SK-N-SH (cell line): ENCODE results near the gene KLF7. TPM values are rescaled to one million over a fixed set of nuclear protein-coding genes. Genes with fewer than 3 reads are reported as not detected.

Source experiments
- CTCF ChIA-PET: fragments of 300-600, 350-600 bp; formaldehyde crosslinking; extraction: SDS; loops from one replicate; lab custom pipeline; 2021; lab: Yijun Ruan, JAX
- POLR2A ChIA-PET: fragments of 350-600 bp; sonication (Branson Sonifier 250); formaldehyde crosslinking; extraction: SDS; loops from one replicate; lab custom pipeline; 2020; ENCODE audit warnings: antibody characterized with exemption, inconsistent platforms; lab: Yijun Ruan, JAX
- DNase-seq: peaks from one replicate; pipeline ENCODE4 v3.0.0; 2012
- H2AFZ ChIP-seq: fragments of 200-600 bp; sonication (generic); 2 replicates; pipeline ENCODE4 v1.8.1; 2016; ENCODE audit warnings: antibody characterized with exemption, mild to moderate bottlenecking, low read depth
- H3F3A ChIP-seq: fragments of 200-600 bp; sonication (generic); replicated peaks from 2 replicates; pipeline ENCODE3; 2016; ENCODE audit warnings: antibody characterized with exemption, mild to moderate bottlenecking; ENCODE audit not compliant: insufficient read depth
- H3K27ac ChIP-seq, 2 experiments: fragments of 200-500 bp in 1 of 2; fragments of 200-600 bp in 1 of 2; sonication (Bioruptor generic) in 1 of 2; sonication (generic), shearing (Covaris generic) in 1 of 2; 2 replicates each; pipeline versions ENCODE4 v1.5.1 to v1.6.1; 2014 to 2016; ENCODE audit warnings: low read depth in 2 of 2, inconsistent platforms in 1 of 2, low read length in 1 of 2, mild to moderate bottlenecking in 1 of 2, mixed read lengths in 1 of 2
- H3K27me3 ChIP-seq: fragments of 200-600 bp; sonication (generic), shearing (Covaris generic); 2 replicates; pipeline ENCODE4 v1.6.1; 2016; ENCODE audit warnings: mixed run types; ENCODE audit not compliant: insufficient read depth
- H3K36me3 ChIP-seq, 2 experiments: fragments of 200-500 bp in 1 of 2; fragments of 200-600 bp in 1 of 2; sonication (Bioruptor generic) in 1 of 2; sonication (generic) in 1 of 2; replicated peaks in 1 of 2; 2 replicates each; pipeline versions ENCODE3 to v1.5.1; 2014 to 2016; ENCODE audit warnings: low read length in 1 of 2, mild to moderate bottlenecking in 1 of 2; ENCODE audit not compliant: insufficient read depth in 2 of 2, control insufficient read depth in 1 of 2
- H3K4me1 ChIP-seq, 2 experiments: fragments of 200-500 bp in 1 of 2; fragments of 200-600 bp in 1 of 2; sonication (Bioruptor generic) in 1 of 2; sonication (generic), shearing (Covaris generic) in 1 of 2; 2 replicates each; pipeline versions ENCODE4 v1.5.1 to v1.6.1; 2014 to 2016; ENCODE audit warnings: low read depth in 1 of 2, low read length in 1 of 2, mixed run types in 1 of 2; ENCODE audit not compliant: insufficient read depth in 2 of 2, control insufficient read depth in 1 of 2
- H3K4me2 ChIP-seq: fragments of 200-600 bp; sonication (generic), shearing (Covaris generic); 2 replicates; pipeline ENCODE4 v1.6.1; 2017; ENCODE audit warnings: mixed run types
- H3K4me3 ChIP-seq, 2 experiments: fragments of 200-500 bp in 1 of 2; fragments of 200-600 bp in 1 of 2; sonication (Bioruptor generic) in 1 of 2; sonication (generic), shearing (Covaris generic) in 1 of 2; 2 replicates each; pipeline versions ENCODE4 v1.5.1 to v1.8.1; 2014 to 2016; ENCODE audit warnings: low read depth in 2 of 2, inconsistent platforms in 1 of 2, low read length in 1 of 2, mild to moderate bottlenecking in 1 of 2, mixed read lengths in 1 of 2, moderate library complexity in 1 of 2
- H3K79me2 ChIP-seq: fragments of 200-600 bp; sonication (generic); 2 replicates; pipeline ENCODE4 v1.8.1; 2017; ENCODE audit warnings: mild to moderate bottlenecking; ENCODE audit not compliant: insufficient read depth
- H3K9ac ChIP-seq: fragments of 200-600 bp; sonication (generic); 2 replicates; pipeline ENCODE4 v1.6.1; 2017; ENCODE audit warnings: mixed run types
- H3K9me2 ChIP-seq: fragments of 200-600 bp; sonication (generic); 2 replicates; pipeline ENCODE4 v1.6.1; 2017; ENCODE audit warnings: mixed run types
- H3K9me3 ChIP-seq: fragments of 200-600 bp; sonication (generic); 2 replicates; pipeline ENCODE4 v1.6.1; 2017; ENCODE audit warnings: mixed run types, mild to moderate bottlenecking, moderate library complexity
- H4K20me1 ChIP-seq: fragments of 200-600 bp; sonication (generic); 2 replicates; pipeline ENCODE4 v1.6.1; 2017; ENCODE audit warnings: mild to moderate bottlenecking, mixed run types; ENCODE audit not compliant: insufficient read depth
- CHD2 ChIP-seq: fragments of 150-350 bp; IDR thresholded peaks from 2 replicates; pipeline ENCODE4 v1.6.1; 2018; ENCODE audit warnings: low read length; ENCODE audit not compliant: partially characterized antibody
- EP300 ChIP-seq, 2 experiments: IDR thresholded peaks; 2 replicates each; pipeline versions ENCODE4 v1.4.0 to v1.6.1; 2012; ENCODE audit warnings: borderline replicate concordance in 1 of 2, low read depth in 1 of 2, low read length in 1 of 2
- EZH2phosphoT487 ChIP-seq: fragments of 200-600 bp; sonication (generic); IDR thresholded peaks from 2 replicates; pipeline ENCODE4 v1.6.1; 2017; ENCODE audit warnings: low read depth, mixed run types, mild to moderate bottlenecking, antibody characterized with exemption, moderate library complexity, borderline replicate concordance
- FOSL2 ChIP-seq: IDR thresholded peaks from 2 replicates; pipeline ENCODE4 v1.4.0; 2012; ENCODE audit warnings: low read depth, mild to moderate bottlenecking, moderate library complexity, borderline replicate concordance
- FOXM1 ChIP-seq: IDR thresholded peaks from 2 replicates; pipeline ENCODE4 v1.4.0; 2012; ENCODE audit warnings: low read depth, mild to moderate bottlenecking
- GABPA ChIP-seq: IDR thresholded peaks from 2 replicates; pipeline ENCODE4 v1.4.0; 2012; ENCODE audit warnings: low read depth, mild to moderate bottlenecking
- JUND ChIP-seq: IDR thresholded peaks from 2 replicates; pipeline ENCODE4 v1.4.0; 2012
- MXI1 ChIP-seq: IDR thresholded peaks from 2 replicates; pipeline ENCODE4 v1.6.1; 2012; ENCODE audit warnings: mild to moderate bottlenecking, low read depth, low read length, improper control_type of control experiment
- POLR2AphosphoS5 ChIP-seq: IDR thresholded peaks from 2 replicates; pipeline ENCODE4 v1.6.1; 2012; ENCODE audit warnings: low read depth, low read length
- RCOR1 ChIP-seq: fragments of 150-350 bp; IDR thresholded peaks from 2 replicates; pipeline ENCODE4 v1.6.1; 2017; ENCODE audit warnings: antibody characterized with exemption, low read length
- RFX5 ChIP-seq: IDR thresholded peaks from 2 replicates; pipeline ENCODE4 v1.6.1; 2012; ENCODE audit warnings: mild to moderate bottlenecking, improper control_type of control experiment, low read length
- TAF1 ChIP-seq: IDR thresholded peaks from 2 replicates; pipeline ENCODE4 v1.6.1; 2012; ENCODE audit warnings: low read depth, mild to moderate bottlenecking, low read length, moderate library complexity, borderline replicate concordance
- TCF12 ChIP-seq: IDR thresholded peaks from 2 replicates; pipeline ENCODE4 v1.4.0; 2012
- TEAD4 ChIP-seq: IDR thresholded peaks from 2 replicates; pipeline ENCODE4 v1.4.0; 2012; ENCODE audit warnings: mild to moderate bottlenecking, borderline replicate concordance; ENCODE audit not compliant: insufficient read depth
- YY1 ChIP-seq: IDR thresholded peaks from 2 replicates; pipeline ENCODE4 v1.4.0; 2012; ENCODE audit warnings: low read depth, mild to moderate bottlenecking
- WGBS: methylation state at CpG from one replicate; pipeline ENCODE4 v1.1.6; 2017; ENCODE audit warnings: low lambda C conversion rate; 5-methylcytosine and 5-hydroxymethylcytosine counted together
- polyA plus RNA-seq, 3 experiments: library from polyadenylated mRNA; depleted of rRNA; stranded (reverse); fragments of >200 nt; gene quantifications; 2 replicates each; pipeline ENCODE4 v1.2.3, GENCODE V29; 2012
- TF ChIP-seq, protein P1 (sequence below): fragments of 150-350 bp; IDR thresholded peaks from 2 replicates; pipeline ENCODE4 v1.6.1; 2016; ENCODE audit warnings: mild to moderate bottlenecking, low read depth, low read length
- TF ChIP-seq, protein P2 (sequence below): fragments of 150-350 bp; IDR thresholded peaks from 2 replicates; pipeline ENCODE4 v1.6.1; 2017; ENCODE audit warnings: antibody characterized with exemption, low read length, low read depth, borderline replicate concordance
- TF ChIP-seq, protein P3 (sequence below): IDR thresholded peaks from 2 replicates; pipeline ENCODE4 v1.6.1; 2012; ENCODE audit warnings: mild to moderate bottlenecking, low read depth, low read length, moderate library complexity
- TF ChIP-seq, protein P4 (sequence below): IDR thresholded peaks from 2 replicates; pipeline ENCODE4; 2012

The KLF7 gene
- polyA plus RNA-seq, 1 of the 3 experiments (the other 2 are of a cell fraction), result 7.5 TPM

DNA sequence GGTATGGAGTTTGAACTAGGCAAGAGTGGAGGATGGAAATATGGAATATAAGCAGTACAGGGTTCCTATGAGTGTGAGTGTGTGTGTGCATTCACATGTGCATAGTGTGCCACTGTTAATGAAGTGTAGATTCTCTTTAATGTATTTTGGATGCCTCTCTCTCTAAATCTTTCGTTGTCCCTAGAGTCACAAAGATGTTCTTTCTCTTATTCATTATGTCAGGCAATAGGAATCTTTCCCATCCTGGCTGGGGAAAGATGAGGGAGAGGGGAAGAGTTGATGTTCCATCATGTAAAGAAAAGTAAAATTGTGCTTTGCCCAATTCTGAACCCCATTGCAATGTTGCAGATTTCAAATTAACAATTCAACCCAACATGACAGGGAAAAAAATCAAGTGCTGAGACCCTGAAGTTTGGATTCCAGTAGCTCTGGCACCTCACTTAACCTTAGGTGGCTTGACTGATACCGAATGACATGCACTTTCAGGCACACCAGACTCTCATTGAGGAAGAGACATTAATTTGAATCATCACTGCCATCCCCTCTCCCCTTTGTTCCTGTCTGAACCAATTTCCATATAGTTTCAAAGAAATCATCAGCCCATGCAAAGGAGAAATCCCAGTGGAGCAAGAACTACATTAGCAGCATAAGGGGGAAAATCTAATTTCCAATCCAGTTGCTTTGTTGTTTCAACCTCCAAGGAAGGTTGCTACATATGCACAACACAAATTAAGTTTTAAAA, 28.0 kb downstream of the KLF7 start (continued):
- TF ChIP-seq, protein P1, sequence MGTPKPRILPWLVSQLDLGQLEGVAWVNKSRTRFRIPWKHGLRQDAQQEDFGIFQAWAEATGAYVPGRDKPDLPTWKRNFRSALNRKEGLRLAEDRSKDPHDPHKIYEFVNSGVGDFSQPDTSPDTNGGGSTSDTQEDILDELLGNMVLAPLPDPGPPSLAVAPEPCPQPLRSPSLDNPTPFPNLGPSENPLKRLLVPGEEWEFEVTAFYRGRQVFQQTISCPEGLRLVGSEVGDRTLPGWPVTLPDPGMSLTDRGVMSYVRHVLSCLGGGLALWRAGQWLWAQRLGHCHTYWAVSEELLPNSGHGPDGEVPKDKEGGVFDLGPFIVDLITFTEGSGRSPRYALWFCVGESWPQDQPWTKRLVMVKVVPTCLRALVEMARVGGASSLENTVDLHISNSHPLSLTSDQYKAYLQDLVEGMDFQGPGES, result no peak
- TF ChIP-seq RFX5 (no peak), JUND (no peak), FOSL2 (no peak)
- TF ChIP-seq, protein P2, sequence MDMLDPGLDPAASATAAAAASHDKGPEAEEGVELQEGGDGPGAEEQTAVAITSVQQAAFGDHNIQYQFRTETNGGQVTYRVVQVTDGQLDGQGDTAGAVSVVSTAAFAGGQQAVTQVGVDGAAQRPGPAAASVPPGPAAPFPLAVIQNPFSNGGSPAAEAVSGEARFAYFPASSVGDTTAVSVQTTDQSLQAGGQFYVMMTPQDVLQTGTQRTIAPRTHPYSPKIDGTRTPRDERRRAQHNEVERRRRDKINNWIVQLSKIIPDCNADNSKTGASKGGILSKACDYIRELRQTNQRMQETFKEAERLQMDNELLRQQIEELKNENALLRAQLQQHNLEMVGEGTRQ, result no peak

DNA sequence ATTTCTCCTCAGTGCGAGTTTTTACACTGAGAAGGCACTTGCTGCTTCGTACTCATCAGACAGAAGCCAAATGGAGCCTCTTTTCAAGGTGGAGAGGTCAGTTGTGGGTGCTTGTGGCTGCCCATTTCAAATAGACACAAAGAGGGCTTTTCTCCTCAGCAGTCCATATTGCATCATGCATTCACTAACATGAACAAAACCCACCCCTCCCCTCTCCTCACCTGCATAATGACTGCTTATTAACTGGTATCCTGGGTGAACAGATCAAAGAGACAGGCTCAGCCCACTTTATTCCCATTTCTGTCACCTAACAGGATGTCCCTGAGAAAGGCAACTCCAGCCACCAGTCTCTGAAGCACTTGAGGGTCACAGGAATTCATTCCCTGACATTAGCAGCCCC, 28.9 kb downstream of the KLF7 start:
- Histone ChIP-seq H3K27me3 (no peaks in the 10 kb centered on the region), H3K4me3 (no peak overlapping the region), H2AFZ (no peak overlapping the region), H3K36me3 (peaks cover 13 to 26% of the 10 kb centered on the region in 2 experiments), H3K4me2 (no peak overlapping the region), H3K27ac (peak overlapping the region in 1 of 2 experiments; percentile 49; a peak in 1 of 4 replicates), H3K9me3 (no peaks in the 10 kb centered on the region), H3K79me2 (peaks cover 100% of the 10 kb centered on the region), H3K4me1 (peaks cover 41 to 57% of the 10 kb centered on the region in 2 experiments; a peak in 3 of 4 replicates), H3K9me2 (no peaks in the 10 kb centered on the region), H3F3A (peaks cover 16% of the 10 kb centered on the region), H4K20me1 (peaks cover 99% of the 10 kb centered on the region), H3K9ac (no peak overlapping the region)
- WGBS, result 100% methylated on average over 2 of the region's 2 CpGs
- no peak for DNase-seq
- ChIA-PET CTCF (no interaction called here), POLR2A (no interaction called here)
- TF ChIP-seq RCOR1 (no peak), EZH2phosphoT487 (no peak), GABPA (no peak), EP300 (IDR thresholded peaks at IDR 0.05; ENCODE audit: borderline replicate concordance in 1 of 2, low read depth in 1 of 2, low read length in 1 of 2) (no peak), FOXM1 (no peak), MXI1 (no peak), CHD2 (no peak), TCF12 (no peak), YY1 (no peak), POLR2AphosphoS5 (no peak), TAF1 (no peak), TEAD4 (no peak)
- TF ChIP-seq, protein P3, sequence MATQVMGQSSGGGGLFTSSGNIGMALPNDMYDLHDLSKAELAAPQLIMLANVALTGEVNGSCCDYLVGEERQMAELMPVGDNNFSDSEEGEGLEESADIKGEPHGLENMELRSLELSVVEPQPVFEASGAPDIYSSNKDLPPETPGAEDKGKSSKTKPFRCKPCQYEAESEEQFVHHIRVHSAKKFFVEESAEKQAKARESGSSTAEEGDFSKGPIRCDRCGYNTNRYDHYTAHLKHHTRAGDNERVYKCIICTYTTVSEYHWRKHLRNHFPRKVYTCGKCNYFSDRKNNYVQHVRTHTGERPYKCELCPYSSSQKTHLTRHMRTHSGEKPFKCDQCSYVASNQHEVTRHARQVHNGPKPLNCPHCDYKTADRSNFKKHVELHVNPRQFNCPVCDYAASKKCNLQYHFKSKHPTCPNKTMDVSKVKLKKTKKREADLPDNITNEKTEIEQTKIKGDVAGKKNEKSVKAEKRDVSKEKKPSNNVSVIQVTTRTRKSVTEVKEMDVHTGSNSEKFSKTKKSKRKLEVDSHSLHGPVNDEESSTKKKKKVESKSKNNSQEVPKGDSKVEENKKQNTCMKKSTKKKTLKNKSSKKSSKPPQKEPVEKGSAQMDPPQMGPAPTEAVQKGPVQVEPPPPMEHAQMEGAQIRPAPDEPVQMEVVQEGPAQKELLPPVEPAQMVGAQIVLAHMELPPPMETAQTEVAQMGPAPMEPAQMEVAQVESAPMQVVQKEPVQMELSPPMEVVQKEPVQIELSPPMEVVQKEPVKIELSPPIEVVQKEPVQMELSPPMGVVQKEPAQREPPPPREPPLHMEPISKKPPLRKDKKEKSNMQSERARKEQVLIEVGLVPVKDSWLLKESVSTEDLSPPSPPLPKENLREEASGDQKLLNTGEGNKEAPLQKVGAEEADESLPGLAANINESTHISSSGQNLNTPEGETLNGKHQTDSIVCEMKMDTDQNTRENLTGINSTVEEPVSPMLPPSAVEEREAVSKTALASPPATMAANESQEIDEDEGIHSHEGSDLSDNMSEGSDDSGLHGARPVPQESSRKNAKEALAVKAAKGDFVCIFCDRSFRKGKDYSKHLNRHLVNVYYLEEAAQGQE, result no peak
- TF ChIP-seq, protein P4, sequence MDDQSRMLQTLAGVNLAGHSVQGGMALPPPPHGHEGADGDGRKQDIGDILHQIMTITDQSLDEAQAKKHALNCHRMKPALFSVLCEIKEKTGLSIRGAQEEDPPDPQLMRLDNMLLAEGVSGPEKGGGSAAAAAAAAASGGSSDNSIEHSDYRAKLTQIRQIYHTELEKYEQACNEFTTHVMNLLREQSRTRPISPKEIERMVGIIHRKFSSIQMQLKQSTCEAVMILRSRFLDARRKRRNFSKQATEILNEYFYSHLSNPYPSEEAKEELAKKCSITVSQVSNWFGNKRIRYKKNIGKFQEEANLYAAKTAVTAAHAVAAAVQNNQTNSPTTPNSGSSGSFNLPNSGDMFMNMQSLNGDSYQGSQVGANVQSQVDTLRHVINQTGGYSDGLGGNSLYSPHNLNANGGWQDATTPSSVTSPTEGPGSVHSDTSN, result no peak
